AG04449 (cell line): ENCODE data around the gene MFAP2.

Experiments used
- CTCF ChIA-PET: fragments of 350-600 bp; formaldehyde crosslinking; extraction: SDS; loops from one replicate; lab custom pipeline; 2021; ENCODE audit warnings: antibody characterized with exemption; lab: Yijun Ruan, JAX
- POLR2A ChIA-PET: fragments of 400-600, 350-600 bp; formaldehyde crosslinking; extraction: SDS; loops from one replicate; lab custom pipeline; 2020; ENCODE audit warnings: antibody characterized with exemption, inconsistent platforms; lab: Yijun Ruan, JAX
- DNase-seq: peaks from one replicate; pipeline ENCODE4 v3.0.0-alpha.2; 2010; ENCODE audit warnings: low read depth, low spot score
- H3K4me3 ChIP-seq: 2 replicates; pipeline ENCODE4 v1.5.1; 2011; ENCODE audit warnings: low read depth, mild to moderate bottlenecking, control low read depth, low read length
- CTCF ChIP-seq: IDR thresholded peaks from one replicate; pipeline ENCODE4 v1.5.1; 2011; ENCODE audit warnings: mild to moderate bottlenecking, moderate library complexity, low read length, control low read depth, inconsistent platforms; ENCODE audit not compliant: insufficient read depth; ENCODE audit errors: missing control alignments

MFAP2 gene

GRCh38 chr1:16972189-16972895, 8.1 kb downstream of the MFAP2 start:
- POLR2A ChIA-PET, result interaction anchor here (0.6 to 1.0 kb wide), 2 partner anchors 8 to 10 kb away, joined by 3 read pairs; partner anchors contain the start of gene MFAP2
- no peak overlapping the region for H3K4me3 ChIP-seq
- no peak for DNase-seq
- CTCF ChIA-PET, result interaction anchor here (1.2 to 1.5 kb wide), 3 partner anchors 9 to 74 kb away, joined by 3 to 5 read pairs (median 5); no protein-coding TSS in a partner anchor
- TF ChIP-seq CTCF, result no peak

GRCh38 chr1:16971341-16972188, 8.9 kb downstream of the MFAP2 start:
- ChIA-PET POLR2A (interaction anchor here (1.0 kb wide), 1 partner anchor 10 kb away, joined by 3 read pairs; no protein-coding TSS in a partner anchor), CTCF (interaction anchor here (0.6 to 1.5 kb wide), 3 partner anchors 10 to 74 kb away, joined by 3 to 5 read pairs (median 3); no protein-coding TSS in a partner anchor)
- TF ChIP-seq CTCF, result no peak
- no peak for DNase-seq
- no peak overlapping the region for H3K4me3 ChIP-seq

GRCh38 chr1:16970132-16970910, 10.1 kb downstream of the MFAP2 start:
- no peak overlapping the region for H3K4me3 ChIP-seq
- POLR2A ChIA-PET, result interaction anchor here (0.7 to 1.1 kb wide), 3 partner anchors 9 to 11 kb away, joined by 3 to 4 read pairs (median 4); no protein-coding TSS in a partner anchor
- CTCF ChIA-PET, result interaction anchor here (0.7 to 1.8 kb wide), 2 partner anchors 8 to 10 kb away, joined by 3 to 10 read pairs; no protein-coding TSS in a partner anchor
- no peak for TF ChIP-seq CTCF
- DNase-seq, result no peak

- ChIA-PET CTCF (interaction anchor here (1.8 kb wide), 1 partner anchor 9 kb away, joined by 10 read pairs; no protein-coding TSS in a partner anchor), POLR2A (interaction anchor here (1.1 kb wide), 1 partner anchor 9 kb away, joined by 4 read pairs; no protein-coding TSS in a partner anchor)
- TF ChIP-seq CTCF, result no peak
- no peak overlapping the region for H3K4me3 ChIP-seq
- no peak for DNase-seq
Measured at GRCh38 chr1:16969651-16970050, 10.8 kb downstream of the MFAP2 start.

GRCh38 chr1:16969057-16969611, 11.3 kb downstream of the MFAP2 start:
- CTCF ChIA-PET, result interaction anchor here (1.1 to 1.8 kb wide), 2 partner anchors 9 kb away, joined by 4 to 10 read pairs; no protein-coding TSS in a partner anchor
- POLR2A ChIA-PET, result no interaction called here

More at GRCh38 chr1:16969057-16969611, 11.3 kb downstream of the MFAP2 start:
- no peak overlapping the region for H3K4me3 ChIP-seq
- TF ChIP-seq CTCF, result no peak
- no peak for DNase-seq
